Measurements from ENCODE around the gene AXL. TPM values are rescaled to one million over a fixed set of nuclear protein-coding genes. Genes with fewer than 3 reads are reported as not detected.

Gene AXL
- total and polyA plus RNA-seq, 2 of the 13 experiments (the other 11 are each of a cell fraction or from before 2014, with no cell fraction given): 0.71 to 5.9 TPM

GRCh38 chr19:41303954-41304353 is 84.9 kb downstream of the AXL start:
- POLR2A ChIA-PET: interaction anchor here (1.5 kb wide), 1 partner anchor 41 kb away, joined by 5 read pairs; no protein-coding TSS in a partner anchor

GRCh38 chr19:41304706-41305483 is 85.9 kb downstream of the AXL start:
- H3K27me3 ChIP-seq (ENCODE audit: control insufficient read depth in 1 of 2, insufficient read depth in 2 of 2, low read length in 2 of 2): no peaks in the 10 kb centered on the region
- intact Hi-C loops (cut with micrococcal nuclease; ENCODE audit: unreplicated experiment): no loop called here
- BruUV-seq (replicated peaks): no TSS peak
- ATAC-seq (no peak), DNase-seq (ENCODE audit: low spot score) (no peak), FAIRE-seq (no peak)
- no peak overlapping the region for H3K4me2 ChIP-seq (ENCODE audit: low read depth, low read length)
- no peak overlapping the region for H3K27ac ChIP-seq (ENCODE audit: extremely low read length, insufficient read depth, low read length)
- H4K20me1 ChIP-seq (ENCODE audit: insufficient read depth, low read length): no peaks in the 10 kb centered on the region
- H3K4me1 ChIP-seq (ENCODE audit: insufficient read depth, low read length): peaks cover 14% of the 10 kb centered on the region
- in situ Hi-C loops (cut with HindIII; ENCODE audit: extremely low pct_ligation_motif_present, low pct_unique_long_range_greater_than_20kb): loop anchor here (5.0 kb wide), 1 partner anchor 38 kb away; no protein-coding TSS in a partner anchor
- H3K9me3 ChIP-seq (ENCODE audit: low read length): no peaks in the 10 kb centered on the region
- TF ChIP-seq NONO (IDR thresholded peaks at IDR 0.05) (no peak), NONO (CRISPR knock-in tag; conservative IDR thresholded peaks at IDR 0.05) (no peak), RFX5 (IDR thresholded peaks at IDR 0.05; ENCODE audit: low read depth, low read length) (no peak), ZNF773 (CRISPR knock-in tag; IDR thresholded peaks at IDR 0.05; ENCODE audit: borderline replicate concordance) (no peak), MLLT10 (CRISPR knock-in tag; IDR thresholded peaks at IDR 0.05) (no peak), ZNF484 (CRISPR knock-in tag; IDR thresholded peaks at IDR 0.05; ENCODE audit: borderline replicate concordance, low read depth) (no peak), NFYC (CRISPR knock-in tag; IDR thresholded peaks at IDR 0.05) (no peak), SOX5 (CRISPR knock-in tag; IDR thresholded peaks at IDR 0.05; ENCODE audit: borderline replicate concordance) (no peak), POGZ (CRISPR knock-in tag; IDR thresholded peaks at IDR 0.05) (no peak), DDIT3 (CRISPR knock-in tag; IDR thresholded peaks at IDR 0.05) (no peak), ZNF780A (CRISPR knock-in tag; IDR thresholded peaks at IDR 0.05) (no peak), DMTF1 (CRISPR knock-in tag; IDR thresholded peaks at IDR 0.05) (no peak), KDM2A (CRISPR knock-in tag; IDR thresholded peaks at IDR 0.05; ENCODE audit: borderline replicate concordance, low read depth) (no peak), CBX2 (IDR thresholded peaks at IDR 0.05; ENCODE audit: low read depth, low read length) (no peak), CBX2 (CRISPR knock-in tag; IDR thresholded peaks at IDR 0.05; ENCODE audit: low read depth) (no peak), RAD51 (IDR thresholded peaks at IDR 0.05; ENCODE audit: borderline replicate concordance) (no peak)
- H3K79me2 ChIP-seq (ENCODE audit: insufficient read depth, low read length): no peaks in the 10 kb centered on the region
- 94% methylated on average over 2 of the region's 4 CpGs for WGBS (ENCODE audit: low lambda C conversion rate)
- H2AFZ ChIP-seq (ENCODE audit: low read length): no peak overlapping the region
- no peak overlapping the region for H3K4me3 ChIP-seq (replicated peaks in 1 of 3; ENCODE audit: insufficient read depth in 1 of 3, low read depth in 2 of 3, low read length in 3 of 3)
- ChIA-PET CTCF (ENCODE audit: low intra/inter-chr PET ratio, low total read pairs) (no interaction called here), POLR2A (interaction anchor here (1.5 kb wide), 1 partner anchor 41 kb away, joined by 5 read pairs; the partner anchor contains the start of gene HNRNPUL1)
- no peak overlapping the region for H3K9ac ChIP-seq (ENCODE audit: insufficient read depth, low read depth, low read length)
- peaks cover 40 to 74% of the 10 kb centered on the region in 2 experiments for H3K36me3 ChIP-seq (replicated peaks in 1 of 2; ENCODE audit: control insufficient read depth in 1 of 2, insufficient read depth in 2 of 2, low read length in 2 of 2)

More at GRCh38 chr19:41303954-41304353, 84.9 kb downstream of the AXL start:
- DNase-seq (ENCODE audit: low spot score) (no peak), FAIRE-seq (no peak), ATAC-seq (no peak)
- Histone ChIP-seq H3K36me3 (replicated peaks in 1 of 2; ENCODE audit: control insufficient read depth in 1 of 2, insufficient read depth in 2 of 2, low read length in 2 of 2) (peaks cover 46 to 84% of the 10 kb centered on the region in 2 experiments), H4K20me1 (ENCODE audit: insufficient read depth, low read length) (no peaks in the 10 kb centered on the region), H3K79me2 (ENCODE audit: insufficient read depth, low read length) (no peaks in the 10 kb centered on the region), H2AFZ (ENCODE audit: low read length) (no peak overlapping the region), H3K27ac (ENCODE audit: extremely low read length, insufficient read depth, low read length) (no peak overlapping the region), H3K9me3 (ENCODE audit: low read length) (no peaks in the 10 kb centered on the region), H3K4me1 (ENCODE audit: insufficient read depth, low read length) (peaks cover 9% of the 10 kb centered on the region), H3K9ac (ENCODE audit: insufficient read depth, low read depth, low read length) (no peak overlapping the region), H3K4me3 (replicated peaks in 1 of 3; ENCODE audit: insufficient read depth in 1 of 3, low read depth in 2 of 3, low read length in 3 of 3) (no peak overlapping the region), H3K27me3 (ENCODE audit: control insufficient read depth in 1 of 2, insufficient read depth in 2 of 2, low read length in 2 of 2) (no peaks in the 10 kb centered on the region), H3K4me2 (ENCODE audit: low read depth, low read length) (no peak overlapping the region)
- in situ Hi-C loops (cut with HindIII; ENCODE audit: extremely low pct_ligation_motif_present, low pct_unique_long_range_greater_than_20kb) (no loop called here), intact Hi-C loops (cut with micrococcal nuclease; ENCODE audit: unreplicated experiment) (no loop called here)
- TF ChIP-seq AGO2 (optimal IDR thresholded peaks at IDR 0.05; ENCODE audit: low read depth, low read length): peak; percentile 70
- no peak for TF ChIP-seq ZNF724P (CRISPR knock-in tag; IDR thresholded peaks at IDR 0.05; ENCODE audit: borderline replicate concordance)
- CTCF ChIA-PET (ENCODE audit: low intra/inter-chr PET ratio, low total read pairs): no interaction called here
- no TSS peak for BruUV-seq (replicated peaks)
- WGBS (ENCODE audit: low lambda C conversion rate): 94% methylated on average over 8 of the region's 14 CpGs

All from HepG2 (cell line).